Measurements from ENCODE around the gene APOL6.

GRCh38 chr22:35605851-35606481, 42.3 kb upstream of the APOL6 start:
- TF ChIP-seq POLR2AphosphoS5 (IDR thresholded peaks at IDR 0.05) (no peak), POLR2A (IDR thresholded peaks at IDR 0.05) (no peak), CTCF (IDR thresholded peaks at IDR 0.05) (no peak)
